ENCODE results near the gene NMNAT2.

Gene NMNAT2

GRCh38 chr1:183203094-183203493 is 215.1 kb downstream of the NMNAT2 start:
- no peak for DNase-seq

GRCh38 chr1:183200451-183200850 is 217.7 kb downstream of the NMNAT2 start:
- no peak for DNase-seq

GRCh38 chr1:183199304-183199703 is 218.9 kb downstream of the NMNAT2 start:
- DNase-seq: no peak

- DNase-seq: no peak
Observed at GRCh38 chr1:183198463-183198862, 219.7 kb downstream of the NMNAT2 start.
